SK-N-SH (cell line): Measurements from ENCODE around the gene PLCB3.

Experiments used
- CHD2 ChIP-seq: fragments of 150-350 bp; IDR thresholded peaks from 2 replicates; pipeline ENCODE4 v1.6.1; 2018; ENCODE audit warnings: low read length; ENCODE audit not compliant: partially characterized antibody
- MEF2A ChIP-seq: IDR thresholded peaks from 2 replicates; pipeline ENCODE4 v1.4.0; 2012; ENCODE audit warnings: low read depth, borderline replicate concordance
- TAF1 ChIP-seq: IDR thresholded peaks from 2 replicates; pipeline ENCODE4 v1.6.1; 2012; ENCODE audit warnings: low read depth, mild to moderate bottlenecking, low read length, moderate library complexity, borderline replicate concordance
- TF ChIP-seq, protein P1 (sequence below): fragments of 200-600 bp; sonication (generic); IDR thresholded peaks from 2 replicates; pipeline ENCODE4 v1.6.1; 2017; ENCODE audit warnings: antibody characterized with exemption, mild to moderate bottlenecking, moderate library complexity

DNA sequence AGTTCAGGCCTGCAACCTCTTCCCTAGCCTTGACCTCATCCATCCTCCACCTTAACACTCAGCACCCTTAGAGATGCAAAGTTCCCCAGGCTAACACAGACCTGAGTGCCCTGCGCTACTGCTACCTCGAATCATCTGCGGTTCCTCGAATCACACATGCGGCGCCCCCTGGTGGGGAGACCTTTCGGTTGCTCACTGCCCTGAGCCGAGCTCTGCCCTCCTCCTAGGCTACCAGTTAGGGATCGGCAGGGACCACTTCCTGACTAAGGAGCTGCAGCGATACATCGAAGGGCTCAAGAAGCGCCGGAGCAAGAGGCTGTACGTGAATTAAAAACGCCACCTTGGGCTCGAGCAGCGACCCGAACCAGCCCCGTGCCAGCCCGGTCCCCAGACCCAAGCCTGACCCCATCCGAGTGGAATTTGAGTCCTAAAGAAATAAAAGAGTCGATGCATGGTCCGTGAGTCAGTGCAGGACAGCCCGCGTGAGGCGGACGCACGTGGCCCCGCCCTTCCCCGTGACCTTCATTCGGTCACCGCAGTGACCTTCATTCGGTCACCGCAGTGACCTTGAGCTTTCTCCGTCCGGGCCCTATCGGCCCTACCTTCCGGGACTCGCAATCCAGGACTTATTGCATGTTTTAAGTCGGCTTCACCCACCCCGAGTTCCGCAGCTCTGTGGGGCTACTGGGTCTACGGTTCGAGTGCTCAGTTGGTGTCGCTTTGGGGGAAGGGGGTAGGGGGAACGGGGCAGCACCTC is 53.2 kb downstream of the PLCB3 start:
- peak; percentile 32; the same call in 1 of the 2 replicates for TF ChIP-seq TAF1
- no peak for TF ChIP-seq CHD2
- TF ChIP-seq, protein P1, sequence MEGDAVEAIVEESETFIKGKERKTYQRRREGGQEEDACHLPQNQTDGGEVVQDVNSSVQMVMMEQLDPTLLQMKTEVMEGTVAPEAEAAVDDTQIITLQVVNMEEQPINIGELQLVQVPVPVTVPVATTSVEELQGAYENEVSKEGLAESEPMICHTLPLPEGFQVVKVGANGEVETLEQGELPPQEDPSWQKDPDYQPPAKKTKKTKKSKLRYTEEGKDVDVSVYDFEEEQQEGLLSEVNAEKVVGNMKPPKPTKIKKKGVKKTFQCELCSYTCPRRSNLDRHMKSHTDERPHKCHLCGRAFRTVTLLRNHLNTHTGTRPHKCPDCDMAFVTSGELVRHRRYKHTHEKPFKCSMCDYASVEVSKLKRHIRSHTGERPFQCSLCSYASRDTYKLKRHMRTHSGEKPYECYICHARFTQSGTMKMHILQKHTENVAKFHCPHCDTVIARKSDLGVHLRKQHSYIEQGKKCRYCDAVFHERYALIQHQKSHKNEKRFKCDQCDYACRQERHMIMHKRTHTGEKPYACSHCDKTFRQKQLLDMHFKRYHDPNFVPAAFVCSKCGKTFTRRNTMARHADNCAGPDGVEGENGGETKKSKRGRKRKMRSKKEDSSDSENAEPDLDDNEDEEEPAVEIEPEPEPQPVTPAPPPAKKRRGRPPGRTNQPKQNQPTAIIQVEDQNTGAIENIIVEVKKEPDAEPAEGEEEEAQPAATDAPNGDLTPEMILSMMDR, result peak; percentile 96
- TF ChIP-seq MEF2A, result no peak
